ENCODE measurements around the gene NRXN3.

GRCh38 chr14:78968265-78968664, 798.1 kb downstream of the NRXN3 start:
- TF ChIP-seq CTCF (IDR thresholded peaks at IDR 0.05; ENCODE audit: insufficient read depth, low read length, poor library complexity, severe bottlenecking) = no peak
- no peak for TF ChIP-seq EZH2phosphoT487 (conservative IDR thresholded peaks at IDR 0.05; ENCODE audit: low read length)
